ENCODE measurements around the gene EEF1AKMT2.

EEF1AKMT2 gene

DNA sequence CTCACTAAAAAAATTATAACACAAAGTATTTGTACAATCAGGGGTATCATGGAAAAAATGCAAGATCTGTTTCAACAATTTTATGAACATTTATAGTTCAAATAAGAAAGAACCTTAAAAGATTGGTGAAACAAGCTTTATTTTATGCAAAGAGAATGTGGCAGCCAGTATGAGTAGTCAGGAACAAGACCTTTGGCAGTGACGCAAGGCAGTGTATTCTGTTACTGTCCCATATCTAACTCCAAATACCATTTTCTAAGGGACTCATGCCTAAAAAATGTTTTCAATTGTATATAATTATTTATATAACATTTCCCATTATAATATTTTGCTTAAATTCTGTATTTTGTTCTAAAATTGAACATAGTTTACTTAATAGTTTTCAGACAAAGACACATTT lies 28.4 kb downstream of the EEF1AKMT2 start:
- H3K27me3 ChIP-seq (ENCODE audit: low read length) = no peaks in the 10 kb centered on the region

GRCh38 chr10:124762281-124762680 lies 29.4 kb downstream of the EEF1AKMT2 start:
- Histone ChIP-seq H3K27me3 (ENCODE audit: low read length) (no peaks in the 10 kb centered on the region), H3K4me2 (ENCODE audit: low read depth, low read length, poor library complexity, severe bottlenecking) (no peak overlapping the region), H3K9ac (ENCODE audit: low read length) (no peak overlapping the region), H3K9me2 (replicated peaks; ENCODE audit: insufficient read depth, low read length) (no peaks in the 10 kb centered on the region), H3K36me3 (ENCODE audit: low read length) (peaks cover 77% of the 10 kb centered on the region), H3K4me3 (ENCODE audit: insufficient read depth, low read length, poor library complexity, severe bottlenecking) (no peak overlapping the region), H3K79me2 (ENCODE audit: insufficient read depth, low read length) (no peaks in the 10 kb centered on the region), H2AFZ (ENCODE audit: low read depth, low read length, severe bottlenecking) (no peak overlapping the region), H4K20me1 (ENCODE audit: low read depth, low read length) (no peaks in the 10 kb centered on the region), H3K9me3 (ENCODE audit: insufficient read depth, low read length) (no peaks in the 10 kb centered on the region), H3K27ac (ENCODE audit: low read depth, low read length) (no peak overlapping the region), H3F3A (ENCODE audit: insufficient read depth) (peaks cover 2% of the 10 kb centered on the region; the same call in 1 of the 2 replicates)
- TF ChIP-seq, protein P1, sequence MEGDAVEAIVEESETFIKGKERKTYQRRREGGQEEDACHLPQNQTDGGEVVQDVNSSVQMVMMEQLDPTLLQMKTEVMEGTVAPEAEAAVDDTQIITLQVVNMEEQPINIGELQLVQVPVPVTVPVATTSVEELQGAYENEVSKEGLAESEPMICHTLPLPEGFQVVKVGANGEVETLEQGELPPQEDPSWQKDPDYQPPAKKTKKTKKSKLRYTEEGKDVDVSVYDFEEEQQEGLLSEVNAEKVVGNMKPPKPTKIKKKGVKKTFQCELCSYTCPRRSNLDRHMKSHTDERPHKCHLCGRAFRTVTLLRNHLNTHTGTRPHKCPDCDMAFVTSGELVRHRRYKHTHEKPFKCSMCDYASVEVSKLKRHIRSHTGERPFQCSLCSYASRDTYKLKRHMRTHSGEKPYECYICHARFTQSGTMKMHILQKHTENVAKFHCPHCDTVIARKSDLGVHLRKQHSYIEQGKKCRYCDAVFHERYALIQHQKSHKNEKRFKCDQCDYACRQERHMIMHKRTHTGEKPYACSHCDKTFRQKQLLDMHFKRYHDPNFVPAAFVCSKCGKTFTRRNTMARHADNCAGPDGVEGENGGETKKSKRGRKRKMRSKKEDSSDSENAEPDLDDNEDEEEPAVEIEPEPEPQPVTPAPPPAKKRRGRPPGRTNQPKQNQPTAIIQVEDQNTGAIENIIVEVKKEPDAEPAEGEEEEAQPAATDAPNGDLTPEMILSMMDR (IDR thresholded peaks at IDR 0.05; ENCODE audit: insufficient read depth, low read length, poor library complexity, severe bottlenecking) = no peak
- TF ChIP-seq EZH2phosphoT487 (conservative IDR thresholded peaks at IDR 0.05; ENCODE audit: low read length) = no peak

More for the DNA sequence above, 28.4 kb downstream of the EEF1AKMT2 start:
- Histone ChIP-seq H2AFZ (ENCODE audit: low read depth, low read length, severe bottlenecking) (no peak overlapping the region), H3K9me3 (ENCODE audit: insufficient read depth, low read length) (no peaks in the 10 kb centered on the region), H3K4me3 (ENCODE audit: insufficient read depth, low read length, poor library complexity, severe bottlenecking) (no peak overlapping the region), H3K27ac (ENCODE audit: low read depth, low read length) (no peak overlapping the region), H3K4me2 (ENCODE audit: low read depth, low read length, poor library complexity, severe bottlenecking) (no peak overlapping the region), H3K36me3 (ENCODE audit: low read length) (peaks cover 69% of the 10 kb centered on the region), H3F3A (ENCODE audit: insufficient read depth) (peaks cover 2% of the 10 kb centered on the region; the same call in 1 of the 2 replicates), H4K20me1 (ENCODE audit: low read depth, low read length) (no peaks in the 10 kb centered on the region), H3K79me2 (ENCODE audit: insufficient read depth, low read length) (no peaks in the 10 kb centered on the region), H3K9me2 (replicated peaks; ENCODE audit: insufficient read depth, low read length) (no peaks in the 10 kb centered on the region), H3K9ac (ENCODE audit: low read length) (no peak overlapping the region)
- TF ChIP-seq EZH2phosphoT487 (conservative IDR thresholded peaks at IDR 0.05; ENCODE audit: low read length) = no peak

- Histone ChIP-seq H3K9me2 (replicated peaks; ENCODE audit: insufficient read depth, low read length) (no peaks in the 10 kb centered on the region), H3K27ac (ENCODE audit: low read depth, low read length) (no peak overlapping the region), H3F3A (ENCODE audit: insufficient read depth) (no peaks in the 10 kb centered on the region), H4K20me1 (ENCODE audit: low read depth, low read length) (no peaks in the 10 kb centered on the region), H3K4me3 (ENCODE audit: insufficient read depth, low read length, poor library complexity, severe bottlenecking) (no peak overlapping the region), H2AFZ (ENCODE audit: low read depth, low read length, severe bottlenecking) (no peak overlapping the region), H3K9me3 (ENCODE audit: insufficient read depth, low read length) (no peaks in the 10 kb centered on the region), H3K9ac (ENCODE audit: low read length) (no peak overlapping the region), H3K36me3 (ENCODE audit: low read length) (peaks cover 38% of the 10 kb centered on the region; the same call in 1 of the 2 replicates), H3K4me2 (ENCODE audit: low read depth, low read length, poor library complexity, severe bottlenecking) (no peak overlapping the region), H3K27me3 (ENCODE audit: low read length) (no peaks in the 10 kb centered on the region), H3K79me2 (ENCODE audit: insufficient read depth, low read length) (no peaks in the 10 kb centered on the region)
- TF ChIP-seq, protein P1 (IDR thresholded peaks at IDR 0.05; ENCODE audit: insufficient read depth, low read length, poor library complexity, severe bottlenecking) = no peak
- TF ChIP-seq EZH2phosphoT487 (conservative IDR thresholded peaks at IDR 0.05; ENCODE audit: low read length) = no peak
Observed at GRCh38 chr10:124756156-124756903, 35.4 kb downstream of the EEF1AKMT2 start.

GRCh38 chr10:124755581-124755980 lies 36.1 kb downstream of the EEF1AKMT2 start:
- Histone ChIP-seq H3K9me2 (replicated peaks; ENCODE audit: insufficient read depth, low read length) (no peaks in the 10 kb centered on the region), H3K4me2 (ENCODE audit: low read depth, low read length, poor library complexity, severe bottlenecking) (no peak overlapping the region), H3K79me2 (ENCODE audit: insufficient read depth, low read length) (no peaks in the 10 kb centered on the region), H3K27ac (ENCODE audit: low read depth, low read length) (no peak overlapping the region), H3K9ac (ENCODE audit: low read length) (no peak overlapping the region), H3F3A (ENCODE audit: insufficient read depth) (no peaks in the 10 kb centered on the region), H2AFZ (ENCODE audit: low read depth, low read length, severe bottlenecking) (no peak overlapping the region), H4K20me1 (ENCODE audit: low read depth, low read length) (no peaks in the 10 kb centered on the region), H3K4me3 (ENCODE audit: insufficient read depth, low read length, poor library complexity, severe bottlenecking) (no peak overlapping the region), H3K27me3 (ENCODE audit: low read length) (no peaks in the 10 kb centered on the region), H3K36me3 (ENCODE audit: low read length) (peaks cover 34% of the 10 kb centered on the region; the same call in 1 of the 2 replicates), H3K9me3 (ENCODE audit: insufficient read depth, low read length) (no peaks in the 10 kb centered on the region)
- TF ChIP-seq EZH2phosphoT487 (conservative IDR thresholded peaks at IDR 0.05; ENCODE audit: low read length) = no peak
- TF ChIP-seq, protein P1 (IDR thresholded peaks at IDR 0.05; ENCODE audit: insufficient read depth, low read length, poor library complexity, severe bottlenecking) = no peak

All from SU-DHL-6 (cell line).